LNCAP (cell line): Measurements from ENCODE around the gene MACROD2.

ENCODE experiments used
- CTCF ChIP-seq: fragments of 450-650 bp; IDR thresholded peaks from 2 replicates; pipeline ENCODE4 v1.5.1; 2017; ENCODE audit warnings: mild to moderate bottlenecking

The MACROD2 gene

GRCh38 chr20:16081421-16081820, 2086.1 kb downstream of the MACROD2 start:
- no peak for TF ChIP-seq CTCF

GRCh38 chr20:16082051-16082550, 2086.8 kb downstream of the MACROD2 start:
- TF ChIP-seq CTCF, result no peak

- TF ChIP-seq CTCF, result no peak
Measured at GRCh38 chr20:16083639-16084280, 2088.4 kb downstream of the MACROD2 start.

- no peak for TF ChIP-seq CTCF
Measured at GRCh38 chr20:16095226-16095625, 2099.9 kb downstream of the MACROD2 start.

GRCh38 chr20:16096756-16097326, 2101.5 kb downstream of the MACROD2 start:
- TF ChIP-seq CTCF, result no peak

- TF ChIP-seq CTCF, result no peak
Measured at GRCh38 chr20:16097788-16098187, 2102.5 kb downstream of the MACROD2 start.

GRCh38 chr20:16098890-16099639, 2103.7 kb downstream of the MACROD2 start:
- TF ChIP-seq CTCF, result no peak
